CD4-positive, alpha-beta T cell treated with Interleukin-15 for 1 hour (primary cell): ENCODE results near the gene TBCCD1.
"Not testable (repeated sequence)": the region's sequence is repeated elsewhere in the genome, so short reads cannot be mapped to it uniquely, and the experiment has no call there.

ENCODE experiments used
- DNase-seq: peaks from one replicate; pipeline ENCODE4 v3.0.0-alpha.2; 2020

Gene TBCCD1

GRCh38 chr3:186517218-186517617 is 49.9 kb downstream of the TBCCD1 start:
- DNase-seq: no peak

- no peak for DNase-seq
These were observed 50.5 kb downstream of the TBCCD1 start for GRCh38 chr3:186516646-186517045.

- peak; percentile 45 for DNase-seq
These were observed 52.0 kb downstream of the TBCCD1 start for GRCh38 chr3:186515125-186515524.

GRCh38 chr3:186514296-186515002 is 52.7 kb downstream of the TBCCD1 start:
- DNase-seq: no peak

GRCh38 chr3:186513386-186513785 is 53.8 kb downstream of the TBCCD1 start:
- no peak for DNase-seq

- no peak for DNase-seq
These were observed 54.4 kb downstream of the TBCCD1 start for GRCh38 chr3:186512570-186513302.

- no peak for DNase-seq
These were observed 55.4 kb downstream of the TBCCD1 start for GRCh38 chr3:186511702-186512101.

- DNase-seq: no peak
These were observed 55.9 kb downstream of the TBCCD1 start for GRCh38 chr3:186511245-186511644.

- no peak for DNase-seq
These were observed 56.6 kb downstream of the TBCCD1 start for GRCh38 chr3:186510374-186511079.

GRCh38 chr3:186509423-186509822 is 57.7 kb downstream of the TBCCD1 start:
- no peak for DNase-seq

- no peak for DNase-seq
These were observed 60.3 kb downstream of the TBCCD1 start for GRCh38 chr3:186506857-186507256.

GRCh38 chr3:186506191-186506739 is 60.9 kb downstream of the TBCCD1 start:
- DNase-seq: no peak

- DNase-seq: no peak
These were observed 64.0 kb downstream of the TBCCD1 start for GRCh38 chr3:186502966-186503712.

GRCh38 chr3:186502138-186502948 is 64.8 kb downstream of the TBCCD1 start:
- DNase-seq: no peak

- DNase-seq: not testable (repeated sequence)
These were observed 67.2 kb downstream of the TBCCD1 start for GRCh38 chr3:186499949-186500348.

- DNase-seq: not testable (repeated sequence)
These were observed 69.1 kb downstream of the TBCCD1 start for GRCh38 chr3:186498022-186498421.

GRCh38 chr3:186497608-186498007 is 69.5 kb downstream of the TBCCD1 start:
- DNase-seq: no peak

GRCh38 chr3:186496635-186497034 is 70.5 kb downstream of the TBCCD1 start:
- no peak for DNase-seq
